ENCODE results near the gene GTPBP3. TPM values are rescaled to one million over a fixed set of nuclear protein-coding genes. Genes with fewer than 3 reads are reported as not detected.

GTPBP3 gene
- total RNA-seq, 1 experiment from 2014 or later, result 73.0 TPM

DNA sequence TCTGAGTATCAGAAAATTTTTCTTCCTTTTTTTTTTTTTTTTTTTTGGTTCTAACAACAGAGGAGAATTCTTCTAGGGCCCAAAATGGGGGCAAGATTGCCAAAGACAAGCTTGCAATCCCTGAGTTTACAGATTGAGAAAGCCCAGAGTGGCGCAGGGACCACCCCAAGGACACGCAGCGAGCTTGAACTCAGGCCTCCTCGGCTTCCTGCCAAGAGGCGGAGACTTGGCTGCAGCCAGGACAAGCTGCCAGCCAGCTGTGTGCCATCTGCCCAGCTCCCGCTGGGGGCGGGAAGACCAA is 32.2 kb upstream of the GTPBP3 start:
- H2AFZ ChIP-seq (ENCODE audit: low read depth, low read length, poor library complexity, severe bottlenecking), result no peak overlapping the region
- ChIA-PET POLR2A (interaction anchor here (0.6 to 3.1 kb wide), 9 partner anchors 8 to 943 kb away, joined by 3 to 22 read pairs (median 4); partner anchors contain the start of gene B3GNT3), CTCF (interaction anchor here (0.7 to 2.1 kb wide), 14 partner anchors 8 to 590 kb away, joined by 3 to 33 read pairs (median 4); no protein-coding TSS in a partner anchor), RAD21 (ENCODE audit: low non-redundant PET in 1 of 2, low total read pairs in 2 of 2, uncharacterized antibody in 2 of 2, unreplicated experiment in 2 of 2) (interaction anchor here in 1 of 2 experiments (0.6 to 1.1 kb wide), 4 partner anchors 11 to 80 kb away, joined by 3 to 7 read pairs (median 3); no protein-coding TSS in a partner anchor)
- peaks cover 36 to 60% of the 10 kb centered on the region in 2 experiments for H3K4me1 ChIP-seq (ENCODE audit: control insufficient read depth in 1 of 2, insufficient read depth in 2 of 2, low read length in 2 of 2)
- H3K36me3 ChIP-seq (ENCODE audit: control insufficient read depth in 1 of 2, insufficient read depth in 2 of 2, low read length in 2 of 2), result no peaks in the 10 kb centered on the region
- H3K9me2 ChIP-seq (ENCODE audit: insufficient read depth), result no peaks in the 10 kb centered on the region
- no peak for ATAC-seq
- no TSS peak for BruUV-seq (replicated peaks)
- peak overlapping the region; percentile 71 for H3K4me2 ChIP-seq (ENCODE audit: low read length)
- intact Hi-C loops (cut with micrococcal nuclease), result no loop called here
- no peaks in the 10 kb centered on the region for H3K27me3 ChIP-seq (ENCODE audit: insufficient read depth, low read length)
- peak overlapping the region; percentile 32; the same call in 1 of the 2 replicates for H3K9ac ChIP-seq (ENCODE audit: low read length)
- no peak for DNase-seq (ENCODE audit: low read depth, low spot score)
- H3K9me3 ChIP-seq (ENCODE audit: control insufficient read depth in 1 of 2, insufficient read depth in 1 of 2, low read depth in 1 of 2, low read length in 2 of 2), result no peaks in the 10 kb centered on the region
- 0 out of 4 replicates have a peak overlapping the region, but pooled peaks of 1 of the 2 experiments have one; percentile 4 for H3K4me3 ChIP-seq (replicated peaks in 1 of 2; ENCODE audit: low read depth in 1 of 2, low read length in 2 of 2)
- peak overlapping the region; percentile 47 for H3K27ac ChIP-seq (ENCODE audit: low read depth, low read length)
- peaks cover 20% of the 10 kb centered on the region for H3K79me2 ChIP-seq (ENCODE audit: insufficient read depth, low read length)
- H4K20me1 ChIP-seq (ENCODE audit: insufficient read depth), result no peaks in the 10 kb centered on the region
- no peak for TF ChIP-seq YY1 (IDR thresholded peaks at IDR 0.05; ENCODE audit: extremely low read depth, insufficient replicate concordance, low read depth, low read length)
- TF ChIP-seq SP1 (IDR thresholded peaks at IDR 0.05; ENCODE audit: low read depth), result no peak
- TF ChIP-seq, protein P1, sequence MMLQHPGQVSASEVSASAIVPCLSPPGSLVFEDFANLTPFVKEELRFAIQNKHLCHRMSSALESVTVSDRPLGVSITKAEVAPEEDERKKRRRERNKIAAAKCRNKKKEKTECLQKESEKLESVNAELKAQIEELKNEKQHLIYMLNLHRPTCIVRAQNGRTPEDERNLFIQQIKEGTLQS (IDR thresholded peaks at IDR 0.05), result no peak
- TF ChIP-seq FOSL1 (IDR thresholded peaks at IDR 0.05; ENCODE audit: low read depth), result no peak
- no peak for TF ChIP-seq CBX3 (IDR thresholded peaks at IDR 0.05; ENCODE audit: low read depth)
- no peak for TF ChIP-seq EZH2 (IDR thresholded peaks at IDR 0.05)
- TF ChIP-seq ELF1 (IDR thresholded peaks at IDR 0.05; ENCODE audit: borderline replicate concordance, low read depth), result no peak
- TF ChIP-seq, protein P2, sequence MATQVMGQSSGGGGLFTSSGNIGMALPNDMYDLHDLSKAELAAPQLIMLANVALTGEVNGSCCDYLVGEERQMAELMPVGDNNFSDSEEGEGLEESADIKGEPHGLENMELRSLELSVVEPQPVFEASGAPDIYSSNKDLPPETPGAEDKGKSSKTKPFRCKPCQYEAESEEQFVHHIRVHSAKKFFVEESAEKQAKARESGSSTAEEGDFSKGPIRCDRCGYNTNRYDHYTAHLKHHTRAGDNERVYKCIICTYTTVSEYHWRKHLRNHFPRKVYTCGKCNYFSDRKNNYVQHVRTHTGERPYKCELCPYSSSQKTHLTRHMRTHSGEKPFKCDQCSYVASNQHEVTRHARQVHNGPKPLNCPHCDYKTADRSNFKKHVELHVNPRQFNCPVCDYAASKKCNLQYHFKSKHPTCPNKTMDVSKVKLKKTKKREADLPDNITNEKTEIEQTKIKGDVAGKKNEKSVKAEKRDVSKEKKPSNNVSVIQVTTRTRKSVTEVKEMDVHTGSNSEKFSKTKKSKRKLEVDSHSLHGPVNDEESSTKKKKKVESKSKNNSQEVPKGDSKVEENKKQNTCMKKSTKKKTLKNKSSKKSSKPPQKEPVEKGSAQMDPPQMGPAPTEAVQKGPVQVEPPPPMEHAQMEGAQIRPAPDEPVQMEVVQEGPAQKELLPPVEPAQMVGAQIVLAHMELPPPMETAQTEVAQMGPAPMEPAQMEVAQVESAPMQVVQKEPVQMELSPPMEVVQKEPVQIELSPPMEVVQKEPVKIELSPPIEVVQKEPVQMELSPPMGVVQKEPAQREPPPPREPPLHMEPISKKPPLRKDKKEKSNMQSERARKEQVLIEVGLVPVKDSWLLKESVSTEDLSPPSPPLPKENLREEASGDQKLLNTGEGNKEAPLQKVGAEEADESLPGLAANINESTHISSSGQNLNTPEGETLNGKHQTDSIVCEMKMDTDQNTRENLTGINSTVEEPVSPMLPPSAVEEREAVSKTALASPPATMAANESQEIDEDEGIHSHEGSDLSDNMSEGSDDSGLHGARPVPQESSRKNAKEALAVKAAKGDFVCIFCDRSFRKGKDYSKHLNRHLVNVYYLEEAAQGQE (IDR thresholded peaks at IDR 0.05; ENCODE audit: low read depth), result no peak
